Measurements from ENCODE around the gene C14orf93. TPM values are rescaled to one million over a fixed set of nuclear protein-coding genes. Genes with fewer than 3 reads are reported as not detected.

C14orf93 gene
- total RNA-seq, 1 experiment from 2014 or later = 9.9 TPM

DNA sequence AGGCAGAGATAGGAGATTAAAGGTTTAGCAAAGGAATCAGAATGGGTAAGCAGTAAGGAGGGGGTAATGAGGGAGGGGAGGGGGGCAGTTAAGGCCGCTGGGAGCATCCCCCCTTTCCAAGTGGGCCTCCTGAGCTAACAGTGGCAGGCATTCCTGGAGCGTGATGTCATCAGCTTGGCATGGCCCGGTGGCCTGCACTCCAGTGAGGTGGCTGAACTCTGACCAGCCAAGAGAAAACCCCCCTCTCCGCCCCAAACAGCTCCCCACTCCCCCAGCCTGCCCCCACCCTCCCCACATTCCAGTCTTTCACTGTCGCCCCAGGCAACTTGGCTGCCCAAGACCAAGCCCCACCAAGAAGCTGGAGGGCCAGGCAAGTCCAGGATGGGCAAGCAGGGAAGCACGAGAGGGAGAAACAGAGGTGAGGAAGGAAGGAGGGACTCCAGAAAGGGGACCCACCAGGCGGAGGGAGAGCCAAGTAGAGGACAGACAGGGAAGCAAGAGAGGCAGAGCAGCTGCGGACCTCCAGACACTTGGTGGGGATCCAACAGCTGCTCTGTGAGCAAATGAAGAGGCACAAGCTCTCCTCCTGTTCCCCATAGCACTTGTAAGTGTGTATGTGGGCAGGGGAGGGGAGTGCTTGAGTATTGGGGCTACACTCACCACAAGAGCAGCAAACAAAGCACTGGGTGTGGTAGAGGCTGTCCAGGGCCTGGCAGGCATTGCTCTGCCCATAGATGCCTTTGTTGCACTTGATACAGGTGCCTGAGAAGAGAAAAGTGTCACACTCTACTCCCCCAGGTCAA, 32.1 kb downstream of the C14orf93 start:
- H3K4me3 ChIP-seq (ENCODE audit: low read depth, low read length, poor library complexity, severe bottlenecking) = no peak overlapping the region
- H3K27ac ChIP-seq (ENCODE audit: low read depth, low read length, poor library complexity, severe bottlenecking) = peak overlapping the region; percentile 82
- intact Hi-C loops (cut with micrococcal nuclease; ENCODE audit: unreplicated experiment) = no loop called here
- CTCF ChIA-PET = interaction anchor here (0.7 to 0.8 kb wide), 2 partner anchors 9 to 320 kb away, joined by 8 to 9 read pairs; no protein-coding TSS in a partner anchor
- DNase-seq (ENCODE audit: low spot score) = no peak
- TF ChIP-seq CTCF (conservative IDR thresholded peaks at IDR 0.05; ENCODE audit: low read depth, low read length) = no peak
- no peak for TF ChIP-seq EZH2 (IDR thresholded peaks at IDR 0.05; ENCODE audit: borderline replicate concordance, low read depth, low read length, poor library complexity, severe bottlenecking)
- no peaks in the 10 kb centered on the region for H3K27me3 ChIP-seq (replicated peaks; ENCODE audit: insufficient read depth, low read depth, low read length, poor library complexity)
- BruUV-seq (replicated peaks) = no TSS peak
- POLR2A ChIA-PET (ENCODE audit: low non-redundant PET) = interaction anchor here (0.7 kb wide), 1 partner anchor 91 kb away, joined by 3 read pairs; no protein-coding TSS in a partner anchor
- H3K36me3 ChIP-seq (ENCODE audit: insufficient read depth, low read length, poor library complexity, severe bottlenecking) = peaks cover 41% of the 10 kb centered on the region
- H3K9me3 ChIP-seq (ENCODE audit: low read depth, low read length, poor library complexity, severe bottlenecking) = no peaks in the 10 kb centered on the region
- peaks cover 41% of the 10 kb centered on the region for H3K4me1 ChIP-seq (ENCODE audit: insufficient read depth, low read length, poor library complexity, severe bottlenecking)

GRCh38 chr14:22977434-22977683, 32.6 kb downstream of the C14orf93 start:
- no peaks in the 10 kb centered on the region for H3K9me3 ChIP-seq (ENCODE audit: low read depth, low read length, poor library complexity, severe bottlenecking)
- H3K36me3 ChIP-seq (ENCODE audit: insufficient read depth, low read length, poor library complexity, severe bottlenecking) = peaks cover 44% of the 10 kb centered on the region
- H3K4me3 ChIP-seq (ENCODE audit: low read depth, low read length, poor library complexity, severe bottlenecking) = no peak overlapping the region
- no peak for DNase-seq (ENCODE audit: low spot score)
- intact Hi-C loops (cut with micrococcal nuclease; ENCODE audit: unreplicated experiment) = no loop called here
- POLR2A ChIA-PET (ENCODE audit: low non-redundant PET) = interaction anchor here (0.5 to 0.7 kb wide), 2 partner anchors 91 to 581 kb away, joined by 3 read pairs; no protein-coding TSS in a partner anchor
- no peaks in the 10 kb centered on the region for H3K27me3 ChIP-seq (replicated peaks; ENCODE audit: insufficient read depth, low read depth, low read length, poor library complexity)
- TF ChIP-seq EZH2 (IDR thresholded peaks at IDR 0.05; ENCODE audit: borderline replicate concordance, low read depth, low read length, poor library complexity, severe bottlenecking) (no peak), CTCF (conservative IDR thresholded peaks at IDR 0.05; ENCODE audit: low read depth, low read length) (no peak)
- H3K4me1 ChIP-seq (ENCODE audit: insufficient read depth, low read length, poor library complexity, severe bottlenecking) = peaks cover 41% of the 10 kb centered on the region
- BruUV-seq (replicated peaks) = no TSS peak
- H3K27ac ChIP-seq (ENCODE audit: low read depth, low read length, poor library complexity, severe bottlenecking) = peak overlapping the region; percentile 82
- CTCF ChIA-PET = interaction anchor here (0.7 to 1.0 kb wide), 2 partner anchors 80 to 319 kb away, joined by 3 to 9 read pairs; no protein-coding TSS in a partner anchor

DNA sequence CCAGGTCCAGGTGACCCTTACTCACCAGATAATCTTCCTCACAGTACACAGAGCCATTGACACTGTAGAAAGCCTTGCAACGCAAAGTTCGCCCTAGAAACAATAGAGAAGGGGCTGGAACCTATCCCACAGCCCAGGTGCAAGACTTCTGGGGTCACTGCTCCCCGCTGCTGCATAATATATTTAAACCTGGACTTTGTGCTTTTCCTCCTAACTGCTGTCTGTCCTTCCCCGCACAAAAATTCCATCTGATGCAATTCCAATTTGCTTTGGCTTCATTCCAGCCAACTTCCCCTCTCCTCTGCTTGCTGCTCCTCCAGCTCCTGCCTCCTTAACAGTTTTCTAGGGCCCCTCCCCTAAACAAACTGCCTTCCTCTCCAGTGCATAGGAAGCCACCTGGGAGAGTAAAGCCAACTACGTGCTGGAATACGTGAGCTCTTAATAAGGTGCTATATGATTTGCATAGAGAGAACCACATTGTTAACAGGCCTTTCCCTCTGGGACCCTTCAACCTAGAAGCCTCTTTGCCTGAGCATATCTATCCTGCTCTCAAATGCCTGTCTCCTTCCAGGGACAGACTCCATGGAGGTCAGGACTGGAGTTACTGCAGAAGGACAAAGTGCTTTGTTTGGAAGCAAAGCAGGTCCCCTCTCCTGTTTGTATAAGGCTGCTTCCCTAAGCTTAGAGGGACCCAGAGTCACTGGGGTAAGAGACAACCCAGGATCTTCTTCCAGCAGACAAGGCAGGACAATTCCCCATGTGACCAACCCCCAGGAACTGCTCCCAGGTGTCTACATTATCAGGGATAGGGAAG, 33.1 kb downstream of the C14orf93 start:
- no peak overlapping the region for H3K4me3 ChIP-seq (ENCODE audit: low read depth, low read length, poor library complexity, severe bottlenecking)
- peak; percentile 57 for DNase-seq (ENCODE audit: low spot score)
- H3K4me1 ChIP-seq (ENCODE audit: insufficient read depth, low read length, poor library complexity, severe bottlenecking) = peaks cover 41% of the 10 kb centered on the region
- POLR2A ChIA-PET (ENCODE audit: low non-redundant PET) = interaction anchor here (0.5 kb wide), 1 partner anchor 582 kb away, joined by 3 read pairs; no protein-coding TSS in a partner anchor
- CTCF ChIA-PET = interaction anchor here (0.6 to 1.0 kb wide), 5 partner anchors 8 to 319 kb away, joined by 3 to 9 read pairs (median 3); no protein-coding TSS in a partner anchor
- H3K36me3 ChIP-seq (ENCODE audit: insufficient read depth, low read length, poor library complexity, severe bottlenecking) = peaks cover 49% of the 10 kb centered on the region
- no peaks in the 10 kb centered on the region for H3K9me3 ChIP-seq (ENCODE audit: low read depth, low read length, poor library complexity, severe bottlenecking)
- TF ChIP-seq CTCF (conservative IDR thresholded peaks at IDR 0.05; ENCODE audit: low read depth, low read length) = no peak
- no peak for TF ChIP-seq EZH2 (IDR thresholded peaks at IDR 0.05; ENCODE audit: borderline replicate concordance, low read depth, low read length, poor library complexity, severe bottlenecking)
- BruUV-seq (replicated peaks) = no TSS peak
- intact Hi-C loops (cut with micrococcal nuclease; ENCODE audit: unreplicated experiment) = no loop called here
- H3K27ac ChIP-seq (ENCODE audit: low read depth, low read length, poor library complexity, severe bottlenecking) = peak overlapping the region; percentile 82
- no peaks in the 10 kb centered on the region for H3K27me3 ChIP-seq (replicated peaks; ENCODE audit: insufficient read depth, low read depth, low read length, poor library complexity)
